A549 (cell line): ENCODE data around the gene CUL7. TPM values are rescaled to one million over a fixed set of nuclear protein-coding genes. Genes with fewer than 3 reads are reported as not detected.

Source experiments
- ATAC-seq, 2 experiments: fragments of 200-7000 bp in 1 of 2; fragments of >200 bp in 1 of 2; cut with Nextera tagmentation in 1 of 2; cut with Tn5 transposase in 1 of 2; 3 replicates each; pipeline versions ENCODE4 v1.8.0 to v1.9.1; 2018 to 2020; ENCODE audit warnings: mild to moderate bottlenecking in 1 of 2, moderate library complexity in 1 of 2
- CTCF ChIA-PET: fragments of 300-600 bp; sonication (Branson Sonifier 250); formaldehyde crosslinking; extraction: SDS; loops from one replicate; lab custom pipeline; 2021; ENCODE audit warnings: antibody characterized with exemption, inconsistent platforms; lab: Yijun Ruan, JAX
- POLR2A ChIA-PET: fragments of 350-600 bp; formaldehyde crosslinking; extraction: SDS; loops from one replicate; lab custom pipeline; 2021; ENCODE audit warnings: antibody characterized with exemption, inconsistent platforms; lab: Yijun Ruan, JAX
- DNase-seq, 2 experiments: peaks; one replicate each; pipeline versions ENCODE4 v3.0.0 to v3.0.0-alpha.2; 2011 to 2016; ENCODE audit warnings: low read depth in 1 of 2, low spot score in 1 of 2
- FAIRE-seq: peaks from 2 replicates; lab custom pipeline; 2011; peaks lifted over from hg19 to GRCh38; lab: Jason Lieb, UNC
- H3K27ac ChIP-seq, 2 experiments: fragments of >200 bp; sonication (Bioruptor Twin); formaldehyde crosslinking; 3 replicates each; pipeline ENCODE4 v1.5.1; 2016 to 2017
- H3K4me1 ChIP-seq: fragments of >200 bp; sonication (Bioruptor Twin); formaldehyde crosslinking; 3 replicates; pipeline ENCODE4 v1.6.1; 2016
- H3K4me2 ChIP-seq: fragments of >200 bp; sonication (Bioruptor Twin); formaldehyde crosslinking; 3 replicates; pipeline ENCODE4 v1.6.1; 2016
- H3K4me3 ChIP-seq: fragments of >200 bp; sonication (Bioruptor Twin); formaldehyde crosslinking; 3 replicates; pipeline ENCODE4 v1.5.1; 2016
- H3K9me3 ChIP-seq: fragments of >200 bp; sonication (Bioruptor Twin); formaldehyde crosslinking; 3 replicates; pipeline ENCODE4 v1.6.1; 2016
- BCL3 ChIP-seq: fragments of >200 bp; sonication (Bioruptor Twin); formaldehyde crosslinking; IDR thresholded peaks from 3 replicates; pipeline ENCODE4 v1.6.1; 2016
- EHMT2 ChIP-seq: fragments of 200-600 bp; sonication (generic); IDR thresholded peaks from 2 replicates; pipeline ENCODE4 v1.6.1; 2016; ENCODE audit warnings: antibody characterized with exemption, low read depth, mild to moderate bottlenecking, moderate library complexity
- ESRRA ChIP-seq: fragments of 150-350 bp; IDR thresholded peaks from 2 replicates; pipeline ENCODE4 v1.6.1; 2014; ENCODE audit warnings: mild to moderate bottlenecking, low read length, borderline replicate concordance
- FOSL2 ChIP-seq, 2 experiments: fragments of 450-650 bp in 1 of 2; fragments of >200 bp in 1 of 2; sonication (Bioruptor Twin) in 1 of 2; formaldehyde crosslinking; IDR thresholded peaks; 2 replicates each; pipeline versions ENCODE4 v1.5.0 to v1.6.1; 2016 to 2020; ENCODE audit warnings: mild to moderate bottlenecking in 1 of 2, moderate library complexity in 1 of 2
- HMGXB4 ChIP-seq: fragments of 250-450 bp; sonication (Bioruptor Pico); IDR thresholded peaks from 2 replicates; pipeline ENCODE4 v1.5.0; 2021; ENCODE audit warnings: mild to moderate bottlenecking, moderate library complexity, borderline replicate concordance
- HOXA7 ChIP-seq: fragments of 250-450 bp; sonication (Bioruptor Pico); IDR thresholded peaks from 2 replicates; pipeline ENCODE4 v1.5.0; 2020; ENCODE audit warnings: mild to moderate bottlenecking, moderate library complexity
- JUN ChIP-seq, 2 experiments: fragments of >200 bp; sonication (Bioruptor Twin); formaldehyde crosslinking; IDR thresholded peaks; 2 replicates in 1 of 2; 3 replicates in 1 of 2; pipeline ENCODE4 v1.6.1; 2016 to 2017
- JUNB ChIP-seq: fragments of >200 bp; sonication (Bioruptor Twin); formaldehyde crosslinking; IDR thresholded peaks from 2 replicates; pipeline ENCODE4 v1.6.1; 2016
- MAFK ChIP-seq: fragments of 450-650 bp; IDR thresholded peaks from 2 replicates; pipeline ENCODE4 v1.6.1; 2014; ENCODE audit not compliant: partially characterized antibody
- MAX ChIP-seq: IDR thresholded peaks from 2 replicates; pipeline ENCODE4 v1.6.1; 2012
- MYC ChIP-seq: IDR thresholded peaks from 2 replicates; pipeline ENCODE4 v1.6.1; 2012; ENCODE audit warnings: mild to moderate bottlenecking, inconsistent platforms, low read length, improper control_type of control experiment, borderline replicate concordance
- NPAS2 ChIP-seq: fragments of 250-450 bp; sonication (Bioruptor Pico); IDR thresholded peaks from 2 replicates; pipeline ENCODE4 v1.8.0; 2022; ENCODE audit warnings: mild to moderate bottlenecking, moderate library complexity, borderline replicate concordance
- PHF8 ChIP-seq: fragments of 200-600 bp; sonication (generic); IDR thresholded peaks from 2 replicates; pipeline ENCODE4 v1.6.1; 2016; ENCODE audit warnings: low read depth, mild to moderate bottlenecking, antibody characterized with exemption, moderate library complexity, borderline replicate concordance
- POLR2A ChIP-seq: IDR thresholded peaks from 2 replicates; pipeline ENCODE4 v1.6.1; 2012; ENCODE audit warnings: mild to moderate bottlenecking, low read length
- POLR2AphosphoS2 ChIP-seq: conservative IDR thresholded peaks from 2 replicates; pipeline ENCODE4 v1.6.1; 2012; ENCODE audit warnings: low read length, improper control_type of control experiment, inconsistent platforms
- RARB ChIP-seq: fragments of 250-450 bp; sonication (Bioruptor Pico); IDR thresholded peaks from 2 replicates; pipeline ENCODE4 v1.8.0; 2021; ENCODE audit warnings: mild to moderate bottlenecking, moderate library complexity
- RFX5 ChIP-seq: fragments of 450-650 bp; IDR thresholded peaks from 2 replicates; pipeline ENCODE4 v1.7.1; 2014; ENCODE audit warnings: antibody characterized with exemption, mild to moderate bottlenecking, moderate library complexity
- SMC3 ChIP-seq: fragments of >200 bp; sonication (Bioruptor Twin); formaldehyde crosslinking; IDR thresholded peaks from 3 replicates; pipeline ENCODE4 v1.6.1; 2018; ENCODE audit warnings: inconsistent platforms
- USF2 ChIP-seq: fragments of 450-650 bp; IDR thresholded peaks from 2 replicates; pipeline ENCODE4 v1.6.1; 2014; ENCODE audit warnings: antibody characterized with exemption
- ZC3H11A ChIP-seq: fragments of 450-650 bp; IDR thresholded peaks from 2 replicates; pipeline ENCODE4 v1.6.1; 2014; ENCODE audit warnings: antibody characterized with exemption, mild to moderate bottlenecking
- ZFP36 ChIP-seq: fragments of 450-650 bp; IDR thresholded peaks from 2 replicates; pipeline ENCODE4 v1.6.1; 2014; ENCODE audit warnings: borderline replicate concordance; ENCODE audit not compliant: partially characterized antibody
- WGBS: methylation state at CpG from one replicate; pipeline ENCODE4 v1.1.6; 2017; ENCODE audit errors: missing lambda C conversion rate; 5-methylcytosine and 5-hydroxymethylcytosine counted together
- polyA plus RNA-seq, 4 experiments: library from polyadenylated mRNA; depleted of rRNA in 3 of 4; stranded (reverse); fragments of >200 nt; fragmentation: RNase III in 1 of 4; extraction: RNeasy Plus Mini Kit Qiagen cat#74134 plus additional on column Dnase treatment in 1 of 4; gene quantifications; 2 replicates in 3 of 4; 3 replicates in 1 of 4; pipeline ENCODE4 v1.2.3, GENCODE V29; 2011 to 2017
- TF ChIP-seq, protein P1 (sequence below): fragments of 150-350 bp; IDR thresholded peaks from 2 replicates; pipeline ENCODE4 v1.6.1; 2014; ENCODE audit warnings: low read depth, mild to moderate bottlenecking, low read length
- TF ChIP-seq, protein P2 (sequence below): IDR thresholded peaks from 2 replicates; pipeline ENCODE4 v1.6.1; 2012
- TF ChIP-seq, protein P3 (sequence below): IDR thresholded peaks from 2 replicates; pipeline ENCODE4 v1.6.1; 2012; ENCODE audit warnings: low read depth, borderline replicate concordance

The CUL7 gene
- polyA plus RNA-seq, 2 of the 4 experiments (the other 2 are of a cell fraction): 10.0 to 12.1 TPM

DNA sequence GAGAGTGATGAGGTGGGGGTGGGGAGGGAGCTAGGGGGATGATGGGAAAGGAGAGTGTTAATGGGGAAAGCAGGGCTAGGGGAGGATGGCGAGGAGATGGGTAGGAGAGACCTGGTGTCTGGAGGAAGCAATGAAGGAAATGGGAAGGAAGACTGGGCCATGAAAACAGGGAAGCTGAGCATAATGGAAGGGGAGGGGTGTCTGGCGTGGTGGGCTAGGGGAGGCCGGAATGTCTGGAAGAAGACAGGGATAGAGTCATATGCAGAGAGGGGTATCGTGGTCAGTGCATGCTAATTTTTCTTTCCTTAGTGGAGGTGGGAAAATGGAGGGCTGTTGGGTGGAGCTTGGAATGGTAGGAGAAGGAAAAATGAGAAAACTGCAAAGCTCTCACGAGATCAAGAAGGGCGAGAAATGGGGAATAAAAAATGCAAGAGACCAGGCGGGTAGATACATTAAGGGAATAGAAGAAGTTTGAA lies 39.2 kb downstream of the CUL7 start:
- CTCF ChIA-PET: interaction anchor here (0.8 kb wide), 1 partner anchor 80 kb away, joined by 3 read pairs; no protein-coding TSS in a partner anchor
- no peaks in the 10 kb centered on the region for H3K9me3 ChIP-seq
- peak overlapping the region; percentile 92 for H3K4me3 ChIP-seq
- WGBS: 3% methylated on average over 7 of the region's 7 CpGs
- POLR2A ChIA-PET: interaction anchor here (0.5 to 2.4 kb wide), 8 partner anchors 9 to 265 kb away, joined by 3 to 15 read pairs (median 4); partner anchors contain the start of genes CUL7, KLC4, MRPL2 and PPP2R5D
- peaks cover 13% of the 10 kb centered on the region; the same call in 1 of the 3 replicates for H3K4me1 ChIP-seq
- FAIRE-seq: no peak
- TF ChIP-seq RFX5 (no peak), ZFP36 (no peak), MAFK (no peak), JUNB (no peak), HOXA7 (no peak), USF2 (no peak), HMGXB4 (CRISPR knock-in tag) (no peak), POLR2A (no peak), ESRRA (no peak), POLR2AphosphoS2 (no peak), ZC3H11A (no peak), NPAS2 (CRISPR knock-in tag) (no peak), SMC3 (no peak), MAX (no peak), PHF8 (no peak), EHMT2 (no peak)
- TF ChIP-seq, protein P1, sequence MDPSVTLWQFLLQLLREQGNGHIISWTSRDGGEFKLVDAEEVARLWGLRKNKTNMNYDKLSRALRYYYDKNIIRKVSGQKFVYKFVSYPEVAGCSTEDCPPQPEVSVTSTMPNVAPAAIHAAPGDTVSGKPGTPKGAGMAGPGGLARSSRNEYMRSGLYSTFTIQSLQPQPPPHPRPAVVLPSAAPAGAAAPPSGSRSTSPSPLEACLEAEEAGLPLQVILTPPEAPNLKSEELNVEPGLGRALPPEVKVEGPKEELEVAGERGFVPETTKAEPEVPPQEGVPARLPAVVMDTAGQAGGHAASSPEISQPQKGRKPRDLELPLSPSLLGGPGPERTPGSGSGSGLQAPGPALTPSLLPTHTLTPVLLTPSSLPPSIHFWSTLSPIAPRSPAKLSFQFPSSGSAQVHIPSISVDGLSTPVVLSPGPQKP: no peak
- TF ChIP-seq, protein P2, sequence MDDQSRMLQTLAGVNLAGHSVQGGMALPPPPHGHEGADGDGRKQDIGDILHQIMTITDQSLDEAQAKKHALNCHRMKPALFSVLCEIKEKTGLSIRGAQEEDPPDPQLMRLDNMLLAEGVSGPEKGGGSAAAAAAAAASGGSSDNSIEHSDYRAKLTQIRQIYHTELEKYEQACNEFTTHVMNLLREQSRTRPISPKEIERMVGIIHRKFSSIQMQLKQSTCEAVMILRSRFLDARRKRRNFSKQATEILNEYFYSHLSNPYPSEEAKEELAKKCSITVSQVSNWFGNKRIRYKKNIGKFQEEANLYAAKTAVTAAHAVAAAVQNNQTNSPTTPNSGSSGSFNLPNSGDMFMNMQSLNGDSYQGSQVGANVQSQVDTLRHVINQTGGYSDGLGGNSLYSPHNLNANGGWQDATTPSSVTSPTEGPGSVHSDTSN: no peak
- ATAC-seq: peak in 1 of 2 experiments; percentile 11; a peak in 3 of 6 replicates
- H3K27ac ChIP-seq: peak overlapping the region; percentile 83 to 91
- peak overlapping the region; percentile 99 for H3K4me2 ChIP-seq
- peak in 1 of 2 experiments; percentile 14 for DNase-seq

DNA sequence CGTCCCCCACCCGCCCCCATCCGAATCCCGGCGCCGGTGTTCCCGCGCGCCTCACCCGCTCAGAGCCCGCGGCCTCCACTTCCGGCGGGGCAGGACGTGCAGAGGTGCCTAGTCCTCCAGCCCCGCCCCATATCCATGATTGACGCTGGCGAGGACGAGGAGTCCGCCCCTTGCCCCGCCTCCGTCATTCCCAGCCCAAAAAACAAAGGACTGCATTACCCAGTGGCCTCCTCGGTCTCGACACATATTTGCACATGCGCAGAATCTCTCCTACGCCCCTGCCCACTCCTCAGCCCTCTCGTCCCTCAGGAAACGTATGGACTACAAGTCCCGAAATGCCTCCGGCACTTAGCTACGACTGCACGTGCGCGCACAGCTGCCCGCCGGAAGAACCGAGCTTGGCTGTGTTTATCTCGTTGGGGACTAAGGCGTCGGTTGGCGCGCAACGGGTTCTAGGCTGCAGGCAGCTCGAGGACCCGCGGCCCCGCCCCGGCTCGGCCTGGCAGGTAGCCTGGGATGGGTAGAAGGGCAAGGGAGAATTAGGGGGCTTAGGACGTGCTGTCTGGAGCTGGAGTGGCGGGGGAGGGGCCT lies 39.7 kb downstream of the CUL7 start, which contains the start of the genes KLHDC3 and MEA1:
Gene KLHDC3, plus strand, starts transcription at position 407 of the 591 bp plus-strand sequence. CDS start 2,944 bp downstream, outside the sequence.
Gene MEA1, minus strand, starts transcription at position 104 of the 591 bp plus-strand sequence. CDS start 133 bp downstream, outside the sequence.
- peak within 1 kb of the TSS; percentile 99 for H3K4me2 ChIP-seq
- H3K9me3 ChIP-seq: no peaks in the 10 kb centered on the region
- 5% methylated on average over 8 of the region's 51 CpGs for WGBS
- TF ChIP-seq FOSL2 (IDR thresholded peaks at IDR 0.05): no peak
- TF ChIP-seq FOSL2 (CRISPR knock-in tag; IDR thresholded peaks at IDR 0.05): no peak
- TF ChIP-seq, protein P3, sequence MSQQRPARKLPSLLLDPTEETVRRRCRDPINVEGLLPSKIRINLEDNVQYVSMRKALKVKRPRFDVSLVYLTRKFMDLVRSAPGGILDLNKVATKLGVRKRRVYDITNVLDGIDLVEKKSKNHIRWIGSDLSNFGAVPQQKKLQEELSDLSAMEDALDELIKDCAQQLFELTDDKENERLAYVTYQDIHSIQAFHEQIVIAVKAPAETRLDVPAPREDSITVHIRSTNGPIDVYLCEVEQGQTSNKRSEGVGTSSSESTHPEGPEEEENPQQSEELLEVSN: 0 out of 2 replicates have a peak, but pooled peaks have one; percentile 28
- peak in 1 of 2 experiments; percentile 29; a peak in 2 of 5 replicates for TF ChIP-seq JUN (IDR thresholded peaks at IDR 0.05)
- no peak for TF ChIP-seq NPAS2 (CRISPR knock-in tag)
- TF ChIP-seq MAFK: peak; percentile 33
- TF ChIP-seq RARB: no peak
- TF ChIP-seq, protein P2: peak; percentile 87
- TF ChIP-seq MAX: peak; percentile 57; the same call in 1 of the 2 replicates
- peak; percentile 59; the same call in 1 of the 3 replicates for TF ChIP-seq BCL3
- TF ChIP-seq ZC3H11A: no peak
- TF ChIP-seq USF2: peak; percentile 53
- TF ChIP-seq MYC: peak; percentile 68; the same call in 1 of the 2 replicates

More for the DNA sequence above, 39.7 kb downstream of the CUL7 start, which contains the start of the genes KLHDC3 and MEA1:
- FAIRE-seq (no peak), ATAC-seq (peak; percentile 94 to 96), DNase-seq (peak; percentile 94 to 99)
- Histone ChIP-seq H3K27ac (peak within 1 kb of the TSS; percentile 87 to 91), H3K4me1 (peaks cover 13% of the 10 kb centered on the region; the same call in 1 of the 3 replicates), H3K4me3 (peak within 1 kb of the TSS; percentile 92)
- ChIA-PET CTCF (interaction anchor here (1.2 to 2.0 kb wide), 2 partner anchors 112 to 129 kb away, joined by 3 to 11 read pairs; no protein-coding TSS in a partner anchor), POLR2A (interaction anchor here (0.5 to 2.4 kb wide), 8 partner anchors 9 to 266 kb away, joined by 3 to 15 read pairs (median 4); partner anchors contain the start of genes CUL7, KLC4, MRPL2 and PPP2R5D)
